KMS-11 (cell line): ENCODE measurements around the gene RFTN1.

Experiments
- H2AFZ ChIP-seq: fragments of 200-600 bp; sonication (generic); 2 replicates; pipeline ENCODE4 v1.6.1; 2016; ENCODE audit warnings: antibody characterized with exemption, mixed run types, low read depth
- H3K27ac ChIP-seq: fragments of 200-600 bp; sonication (generic); 2 replicates; pipeline ENCODE4 v1.6.1; 2016; ENCODE audit warnings: mild to moderate bottlenecking, mixed run types
- H3K27me3 ChIP-seq: fragments of 200-600 bp; sonication (generic); 2 replicates; pipeline ENCODE4 v1.6.1; 2017; ENCODE audit warnings: mild to moderate bottlenecking, low read depth, mixed run types, moderate library complexity; ENCODE audit not compliant: insufficient read depth
- H3K36me3 ChIP-seq: fragments of 200-600 bp; sonication (generic); 2 replicates; pipeline ENCODE4 v1.6.1; 2017; ENCODE audit warnings: mild to moderate bottlenecking, mixed run types; ENCODE audit not compliant: insufficient read depth
- H3K4me1 ChIP-seq: fragments of 200-600 bp; sonication (generic); 2 replicates; pipeline ENCODE4 v1.6.1; 2016; ENCODE audit warnings: mild to moderate bottlenecking, low read depth, mixed run types; ENCODE audit not compliant: poor library complexity, severe bottlenecking
- H3K4me2 ChIP-seq: fragments of 200-600 bp; sonication (generic); 2 replicates; pipeline ENCODE4 v1.7.0; 2016; ENCODE audit warnings: mild to moderate bottlenecking, mixed run types
- H3K4me3 ChIP-seq: fragments of 200-600 bp; sonication (generic); IDR thresholded peaks from 2 replicates; pipeline ENCODE4 v1.6.1; 2017; ENCODE audit warnings: low read depth, low read length, mixed read lengths; ENCODE audit not compliant: insufficient read depth
- H3K79me2 ChIP-seq: fragments of 200-600 bp; sonication (generic); 2 replicates; pipeline ENCODE4 v1.6.1; 2016; ENCODE audit warnings: low read depth, mixed run types; ENCODE audit not compliant: insufficient read depth
- H3K9ac ChIP-seq: fragments of 200-600 bp; sonication (generic); 2 replicates; pipeline ENCODE4 v1.6.1; 2016; ENCODE audit warnings: mild to moderate bottlenecking, mixed run types
- H4K20me1 ChIP-seq: fragments of 200-600 bp; sonication (generic); 2 replicates; pipeline ENCODE4 v1.6.1; 2016; ENCODE audit warnings: mild to moderate bottlenecking, mixed run types; ENCODE audit not compliant: insufficient read depth
- CTCF ChIP-seq: fragments of 200-600 bp; sonication (generic); conservative IDR thresholded peaks from 2 replicates; pipeline ENCODE4 v1.6.1; 2017; ENCODE audit warnings: low read depth, mild to moderate bottlenecking, antibody characterized with exemption, low read length, moderate library complexity, mixed read lengths

The RFTN1 gene

DNA sequence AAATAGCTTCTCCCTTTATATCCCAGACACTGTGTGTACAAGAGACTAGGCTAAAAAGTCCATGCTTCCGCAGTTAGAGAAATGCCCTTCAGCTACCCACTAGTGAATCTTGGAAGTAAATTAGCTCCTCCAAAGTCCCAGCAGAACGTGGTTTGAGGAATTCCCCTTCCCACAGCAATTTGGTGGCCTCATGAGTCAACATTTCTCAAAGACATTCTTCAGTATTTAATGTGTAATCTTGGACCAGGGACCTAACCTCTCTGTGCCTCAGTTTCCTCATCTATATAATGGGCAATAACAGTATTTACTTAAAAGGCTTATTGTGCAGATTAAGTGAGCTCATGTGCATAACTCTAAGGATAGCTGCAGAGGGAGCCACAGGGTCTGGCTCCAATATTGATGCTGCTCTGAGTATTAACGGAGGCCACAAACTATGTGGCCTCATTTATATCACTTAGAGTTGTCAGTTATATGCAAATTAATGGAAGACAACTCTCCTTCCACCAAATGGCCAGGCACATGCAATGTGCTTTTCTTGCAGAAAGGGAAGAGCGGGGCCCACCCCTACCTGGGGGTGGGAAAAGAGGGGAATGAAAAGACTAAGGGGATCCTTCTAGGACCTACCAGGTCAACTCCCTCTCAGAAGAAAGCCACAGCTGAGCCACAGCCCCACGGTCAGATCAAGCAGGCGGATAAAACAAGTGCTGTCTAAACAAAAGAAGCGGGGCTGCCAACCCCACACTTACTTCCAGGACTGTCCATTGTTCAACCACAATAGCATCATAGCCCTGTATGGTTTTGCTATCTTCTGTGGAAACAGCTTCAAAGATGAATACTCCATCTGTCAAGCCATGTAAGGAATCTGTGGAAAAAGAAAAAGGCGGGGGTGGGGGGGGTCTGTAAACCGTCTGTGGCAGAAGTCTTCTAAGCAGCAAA, 156.0 kb downstream of the RFTN1 start:
- H3K4me3 ChIP-seq, result no peak overlapping the region
- no peaks in the 10 kb centered on the region for H3K36me3 ChIP-seq
- no peak overlapping the region for H2AFZ ChIP-seq
- no peak overlapping the region for H3K27ac ChIP-seq
- H3K9ac ChIP-seq, result no peak overlapping the region
- H3K79me2 ChIP-seq, result no peaks in the 10 kb centered on the region
- no peak overlapping the region for H3K4me2 ChIP-seq
- H3K27me3 ChIP-seq, result no peaks in the 10 kb centered on the region
- no peaks in the 10 kb centered on the region for H4K20me1 ChIP-seq
- H3K4me1 ChIP-seq, result no peaks in the 10 kb centered on the region
- TF ChIP-seq CTCF, result no peak

- Histone ChIP-seq H2AFZ (no peak overlapping the region), H3K9ac (no peak overlapping the region), H3K36me3 (no peaks in the 10 kb centered on the region), H3K27me3 (no peaks in the 10 kb centered on the region), H3K79me2 (no peaks in the 10 kb centered on the region), H3K27ac (no peak overlapping the region), H3K4me3 (no peak overlapping the region), H4K20me1 (no peaks in the 10 kb centered on the region), H3K4me1 (no peaks in the 10 kb centered on the region), H3K4me2 (no peak overlapping the region)
- no peak for TF ChIP-seq CTCF
Observed at GRCh38 chr3:16355828-16356227, 157.7 kb downstream of the RFTN1 start.

- no peak overlapping the region for H3K9ac ChIP-seq
Observed at GRCh38 chr3:16354291-16354690, 159.2 kb downstream of the RFTN1 start.

DNA sequence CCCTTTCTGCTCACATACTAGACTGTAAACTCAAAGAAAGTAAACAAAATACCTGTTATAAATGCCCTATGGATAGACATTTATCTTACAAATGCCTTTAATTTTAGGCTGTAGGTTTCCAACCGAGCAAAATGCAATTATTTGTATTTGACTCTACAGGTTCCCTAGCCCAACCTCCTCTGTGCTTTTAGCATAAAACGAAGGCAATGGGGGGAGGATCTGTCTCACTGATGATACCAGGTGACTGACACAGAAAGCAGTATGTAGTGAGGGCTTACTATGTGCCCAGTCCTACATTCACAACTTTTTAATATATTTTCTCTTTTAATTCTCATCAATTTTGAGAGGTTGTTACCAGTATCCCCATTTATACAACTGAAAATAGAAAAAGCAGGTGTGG, 161.1 kb downstream of the RFTN1 start:
- Histone ChIP-seq H3K4me1 (no peaks in the 10 kb centered on the region), H2AFZ (no peak overlapping the region), H3K4me3 (no peak overlapping the region), H3K36me3 (no peaks in the 10 kb centered on the region), H3K79me2 (no peaks in the 10 kb centered on the region), H3K27ac (no peak overlapping the region), H3K27me3 (no peaks in the 10 kb centered on the region), H3K4me2 (no peak overlapping the region), H4K20me1 (no peaks in the 10 kb centered on the region), H3K9ac (no peak overlapping the region)
- TF ChIP-seq CTCF, result no peak

More at GRCh38 chr3:16354291-16354690, 159.2 kb downstream of the RFTN1 start:
- H3K4me3 ChIP-seq, result no peak overlapping the region
- TF ChIP-seq CTCF, result no peak
- H3K4me1 ChIP-seq, result no peaks in the 10 kb centered on the region
- H4K20me1 ChIP-seq, result no peaks in the 10 kb centered on the region
- no peaks in the 10 kb centered on the region for H3K27me3 ChIP-seq
- H2AFZ ChIP-seq, result no peak overlapping the region
- no peak overlapping the region for H3K4me2 ChIP-seq
- H3K79me2 ChIP-seq, result no peaks in the 10 kb centered on the region
- H3K36me3 ChIP-seq, result no peaks in the 10 kb centered on the region
- H3K27ac ChIP-seq, result no peak overlapping the region
